ENCODE measurements around the gene PPP2R2B. TPM values are rescaled to one million over a fixed set of nuclear protein-coding genes. Genes with fewer than 3 reads are reported as not detected.

Gene PPP2R2B
- total and polyA plus RNA-seq, 4 donors, result 0.15 to 1.2 (median 0.55) TPM

GRCh38 chr5:146910239-146910638 lies 31.7 kb upstream of the PPP2R2B start:
- Histone ChIP-seq H3K27ac (ENCODE audit: low read depth in 1 of 2, low read length in 1 of 2) (no peak overlapping the region), H3K9me3 (ENCODE audit: control insufficient read depth in 4 of 4, insufficient read depth in 3 of 4, low read length in 3 of 4) (no peaks in the 10 kb centered on the region), H3K27me3 (ENCODE audit: control insufficient read depth in 3 of 3, insufficient read depth in 3 of 3, low read length in 2 of 3) (no peaks in the 10 kb centered on the region), H3K4me1 (ENCODE audit: control insufficient read depth in 5 of 5, insufficient read depth in 5 of 5, low read length in 5 of 5) (no peaks in the 10 kb centered on the region), H3K36me3 (ENCODE audit: control insufficient read depth in 4 of 4, insufficient read depth in 4 of 4, low read length in 4 of 4) (no peaks in the 10 kb centered on the region), H3K9ac (ENCODE audit: insufficient read depth in 1 of 2, low read length in 2 of 2) (no peak overlapping the region), H3K4me3 (no peak overlapping the region)
- DNase-seq (no peak), ATAC-seq (ENCODE audit: insufficient read depth, low FRiP score) (no peak)
- TF ChIP-seq, protein P1, sequence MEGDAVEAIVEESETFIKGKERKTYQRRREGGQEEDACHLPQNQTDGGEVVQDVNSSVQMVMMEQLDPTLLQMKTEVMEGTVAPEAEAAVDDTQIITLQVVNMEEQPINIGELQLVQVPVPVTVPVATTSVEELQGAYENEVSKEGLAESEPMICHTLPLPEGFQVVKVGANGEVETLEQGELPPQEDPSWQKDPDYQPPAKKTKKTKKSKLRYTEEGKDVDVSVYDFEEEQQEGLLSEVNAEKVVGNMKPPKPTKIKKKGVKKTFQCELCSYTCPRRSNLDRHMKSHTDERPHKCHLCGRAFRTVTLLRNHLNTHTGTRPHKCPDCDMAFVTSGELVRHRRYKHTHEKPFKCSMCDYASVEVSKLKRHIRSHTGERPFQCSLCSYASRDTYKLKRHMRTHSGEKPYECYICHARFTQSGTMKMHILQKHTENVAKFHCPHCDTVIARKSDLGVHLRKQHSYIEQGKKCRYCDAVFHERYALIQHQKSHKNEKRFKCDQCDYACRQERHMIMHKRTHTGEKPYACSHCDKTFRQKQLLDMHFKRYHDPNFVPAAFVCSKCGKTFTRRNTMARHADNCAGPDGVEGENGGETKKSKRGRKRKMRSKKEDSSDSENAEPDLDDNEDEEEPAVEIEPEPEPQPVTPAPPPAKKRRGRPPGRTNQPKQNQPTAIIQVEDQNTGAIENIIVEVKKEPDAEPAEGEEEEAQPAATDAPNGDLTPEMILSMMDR (IDR thresholded peaks at IDR 0.05; ENCODE audit: control extremely low read depth, extremely low read depth), result no peak

DNA sequence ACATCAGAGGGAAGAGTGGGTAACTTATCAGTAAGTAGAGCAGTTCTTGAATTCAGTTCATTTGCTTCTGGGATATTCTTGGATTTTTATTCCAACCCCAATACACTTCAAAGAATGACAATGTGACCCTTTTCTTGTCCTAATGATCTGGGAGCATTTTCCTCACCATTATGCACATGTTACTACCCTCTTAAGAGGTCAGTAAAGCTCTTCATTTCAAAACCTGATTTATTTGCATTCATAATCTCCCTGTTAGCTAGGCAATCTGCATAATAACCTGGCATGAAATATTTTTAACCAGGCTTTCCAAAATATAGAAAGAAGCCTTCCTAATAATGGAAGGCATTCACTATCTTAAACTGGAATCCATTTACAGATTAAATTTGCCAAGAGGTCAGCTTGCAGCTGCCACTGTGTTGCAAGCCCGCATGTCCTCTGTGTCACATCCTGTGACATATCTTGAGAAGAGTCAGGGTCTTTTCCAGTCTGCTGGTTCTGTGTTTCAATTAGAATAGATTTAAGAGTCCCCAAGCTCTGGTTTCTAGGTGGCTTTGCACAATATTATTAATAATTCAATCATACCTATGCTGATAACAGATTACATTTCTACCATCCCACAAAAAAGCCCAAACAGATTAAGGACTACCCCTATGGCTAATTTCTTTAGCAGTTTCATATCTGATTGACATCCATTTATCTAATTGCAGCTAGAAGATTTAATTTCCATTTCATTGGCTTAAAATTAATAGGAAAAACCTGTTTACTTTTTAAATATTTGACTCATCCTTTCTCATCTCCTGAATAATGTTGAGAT lies 30.9 kb upstream of the PPP2R2B start:
- Histone ChIP-seq H3K4me3 (no peak overlapping the region), H3K27me3 (ENCODE audit: control insufficient read depth in 3 of 3, insufficient read depth in 3 of 3, low read length in 2 of 3) (no peaks in the 10 kb centered on the region), H3K27ac (ENCODE audit: low read depth in 1 of 2, low read length in 1 of 2) (no peak overlapping the region), H3K4me1 (ENCODE audit: control insufficient read depth in 5 of 5, insufficient read depth in 5 of 5, low read length in 5 of 5) (no peaks in the 10 kb centered on the region), H3K9me3 (ENCODE audit: control insufficient read depth in 4 of 4, insufficient read depth in 3 of 4, low read length in 3 of 4) (no peaks in the 10 kb centered on the region), H3K36me3 (ENCODE audit: control insufficient read depth in 4 of 4, insufficient read depth in 4 of 4, low read length in 4 of 4) (no peaks in the 10 kb centered on the region), H3K9ac (ENCODE audit: insufficient read depth in 1 of 2, low read length in 2 of 2) (no peak overlapping the region)
- ATAC-seq (ENCODE audit: insufficient read depth, low FRiP score), result no peak
- WGBS, 2 donors, result 67 to 80% methylated on average over 1 of the region's 1 CpG
- TF ChIP-seq, protein P1 (IDR thresholded peaks at IDR 0.05; ENCODE audit: control extremely low read depth, extremely low read depth), result no peak
- DNase-seq, result no peak

GRCh38 chr5:146906803-146907202 lies 28.2 kb upstream of the PPP2R2B start:
- Histone ChIP-seq H3K4me3 (no peak overlapping the region), H3K36me3 (ENCODE audit: control insufficient read depth in 4 of 4, insufficient read depth in 4 of 4, low read length in 4 of 4) (no peaks in the 10 kb centered on the region), H3K27me3 (ENCODE audit: control insufficient read depth in 3 of 3, insufficient read depth in 3 of 3, low read length in 2 of 3) (no peaks in the 10 kb centered on the region), H3K27ac (ENCODE audit: low read depth in 1 of 2, low read length in 1 of 2) (no peak overlapping the region), H3K9ac (ENCODE audit: insufficient read depth in 1 of 2, low read length in 2 of 2) (no peak overlapping the region), H3K4me1 (ENCODE audit: control insufficient read depth in 5 of 5, insufficient read depth in 5 of 5, low read length in 5 of 5) (no peaks in the 10 kb centered on the region), H3K9me3 (ENCODE audit: control insufficient read depth in 4 of 4, insufficient read depth in 3 of 4, low read length in 3 of 4) (no peaks in the 10 kb centered on the region)
- 70 to 81% methylated on average over 5 of the region's 5 CpGs for WGBS, 2 donors
- TF ChIP-seq, protein P1 (IDR thresholded peaks at IDR 0.05; ENCODE audit: control extremely low read depth, extremely low read depth), result no peak
- ATAC-seq (ENCODE audit: insufficient read depth, low FRiP score), result no peak
- DNase-seq, result no peak

Measured in lung (tissue), 12 donors.